ENCODE data around the gene KCNQ5.

Gene KCNQ5

GRCh38 chr6:73041051-73041450 lies 419.2 kb downstream of the KCNQ5 start (continued):
- TF ChIP-seq ZNF221 (tag by site-specific recombination; IDR thresholded peaks at IDR 0.05; ENCODE audit: borderline replicate concordance): no peak
- TF ChIP-seq SETDB1 (IDR thresholded peaks at IDR 0.05; ENCODE audit: insufficient read length, low read length): no peak
- no peak for TF ChIP-seq ZNF138 (tag by site-specific recombination; IDR thresholded peaks at IDR 0.05; ENCODE audit: borderline replicate concordance)
- no peak for TF ChIP-seq ZNF548 (tag by site-specific recombination; IDR thresholded peaks at IDR 0.05)

- ChIA-PET CTCF (interaction anchor here (0.6 to 1.4 kb wide), 2 partner anchors 427 to 562 kb away, joined by 3 to 5 read pairs; no protein-coding TSS in a partner anchor), POLR2A (no interaction called here)
- Histone ChIP-seq H3K27ac (ENCODE audit: extremely low read depth, low read depth, low read length) (no peak overlapping the region), H3K36me3 (ENCODE audit: control insufficient read depth in 2 of 2, insufficient read depth in 1 of 2, low read length in 2 of 2) (no peaks in the 10 kb centered on the region), H3K4me3 (ENCODE audit: low read depth, low read length) (no peak overlapping the region), H3K9me3 (ENCODE audit: control insufficient read depth, insufficient read depth, low read depth, low read length) (no peaks in the 10 kb centered on the region), H3K4me1 (ENCODE audit: control insufficient read depth, insufficient read depth, low read length) (no peaks in the 10 kb centered on the region)
- no peak for TF ChIP-seq ZBTB21 (tag by site-specific recombination; IDR thresholded peaks at IDR 0.05)
- no peak for TF ChIP-seq ZNF704 (tag by site-specific recombination; IDR thresholded peaks at IDR 0.05)
- TF ChIP-seq ZBTB10 (tag by site-specific recombination; IDR thresholded peaks at IDR 0.05): no peak
- no peak for TF ChIP-seq ZBTB17 (tag by site-specific recombination; IDR thresholded peaks at IDR 0.05)
- no peak for TF ChIP-seq AEBP2 (tag by site-specific recombination; IDR thresholded peaks at IDR 0.05; ENCODE audit: borderline replicate concordance)
These were observed 421.0 kb downstream of the KCNQ5 start for GRCh38 chr6:73042892-73043291.

GRCh38 chr6:73043446-73043845 lies 421.6 kb downstream of the KCNQ5 start:
- ChIA-PET CTCF (no interaction called here), POLR2A (no interaction called here)
- H3K4me3 ChIP-seq (ENCODE audit: low read depth, low read length): no peak overlapping the region
- H3K36me3 ChIP-seq (ENCODE audit: control insufficient read depth in 2 of 2, insufficient read depth in 1 of 2, low read length in 2 of 2): no peaks in the 10 kb centered on the region
- no peaks in the 10 kb centered on the region for H3K4me1 ChIP-seq (ENCODE audit: control insufficient read depth, insufficient read depth, low read length)
- no peaks in the 10 kb centered on the region for H3K9me3 ChIP-seq (ENCODE audit: control insufficient read depth, insufficient read depth, low read depth, low read length)
- TF ChIP-seq ZFP41 (tag by site-specific recombination; IDR thresholded peaks at IDR 0.05; ENCODE audit: borderline replicate concordance) (no peak), BCL11A (tag by site-specific recombination; IDR thresholded peaks at IDR 0.05; ENCODE audit: low read depth) (no peak), ZNF112 (tag by site-specific recombination; IDR thresholded peaks at IDR 0.05) (no peak), PBX3 (CRISPR knock-in tag; IDR thresholded peaks at IDR 0.05) (no peak), ZNF274 (IDR thresholded peaks at IDR 0.05; ENCODE audit: low read length) (no peak), ZNF274 (tag by site-specific recombination; IDR thresholded peaks at IDR 0.05; ENCODE audit: borderline replicate concordance) (no peak), GFI1B (tag by site-specific recombination; IDR thresholded peaks at IDR 0.05) (no peak), ZNF585B (tag by site-specific recombination; IDR thresholded peaks at IDR 0.05) (no peak), ZEB2 (tag by site-specific recombination; IDR thresholded peaks at IDR 0.05) (no peak), ZSCAN30 (tag by site-specific recombination; IDR thresholded peaks at IDR 0.05) (no peak), WT1 (tag by site-specific recombination; IDR thresholded peaks at IDR 0.05) (no peak), ZNF138 (tag by site-specific recombination; IDR thresholded peaks at IDR 0.05; ENCODE audit: borderline replicate concordance) (no peak), ZBTB17 (tag by site-specific recombination; IDR thresholded peaks at IDR 0.05) (no peak), ZNF664 (tag by site-specific recombination; IDR thresholded peaks at IDR 0.05) (no peak), ZFP3 (tag by site-specific recombination; IDR thresholded peaks at IDR 0.05; ENCODE audit: low read depth) (no peak), ZNF600 (tag by site-specific recombination; IDR thresholded peaks at IDR 0.05) (no peak), ZNF157 (tag by site-specific recombination; IDR thresholded peaks at IDR 0.05) (no peak)
- no peak overlapping the region for H3K27ac ChIP-seq (ENCODE audit: extremely low read depth, low read depth, low read length)

All from HEK293 (cell line).